ENCODE data around the gene MTX3.
A peak's percentile ranks its signal among the peaks of the same experiment; 100 is the strongest.

Gene MTX3

GRCh38 chr5:79947567-79947966 is 43.5 kb downstream of the MTX3 start:
- no peak for TF ChIP-seq JUND (IDR thresholded peaks at IDR 0.05; ENCODE audit: low read depth)
- no peak for DNase-seq (ENCODE audit: low read depth in 1 of 2, low spot score in 1 of 2)
- in situ Hi-C loops (cut with HindIII; ENCODE audit: low pct_unique_long_range_greater_than_20kb, low sequenced_read_pairs), result no loop called here

- DNase-seq (ENCODE audit: low read depth in 1 of 2, low spot score in 1 of 2), result peak in 1 of 2 experiments; percentile 6
- in situ Hi-C loops (cut with HindIII; ENCODE audit: low pct_unique_long_range_greater_than_20kb, low sequenced_read_pairs), result no loop called here
- no peak for TF ChIP-seq JUND (IDR thresholded peaks at IDR 0.05; ENCODE audit: low read depth)
These were observed 52.6 kb downstream of the MTX3 start for GRCh38 chr5:79938468-79938867.

- TF ChIP-seq JUND (IDR thresholded peaks at IDR 0.05; ENCODE audit: low read depth), result no peak
- in situ Hi-C loops (cut with HindIII; ENCODE audit: low pct_unique_long_range_greater_than_20kb, low sequenced_read_pairs), result no loop called here
- no peak for DNase-seq (ENCODE audit: low read depth in 1 of 2, low spot score in 1 of 2)
These were observed 54.3 kb downstream of the MTX3 start for GRCh38 chr5:79936646-79937216.

- in situ Hi-C loops (cut with HindIII; ENCODE audit: low pct_unique_long_range_greater_than_20kb, low sequenced_read_pairs), result no loop called here
- TF ChIP-seq JUND (IDR thresholded peaks at IDR 0.05; ENCODE audit: low read depth), result no peak
- DNase-seq (ENCODE audit: low read depth in 1 of 2, low spot score in 1 of 2), result no peak
These were observed 54.9 kb downstream of the MTX3 start for GRCh38 chr5:79936002-79936645.

- DNase-seq (ENCODE audit: low read depth in 1 of 2, low spot score in 1 of 2), result no peak
- in situ Hi-C loops (cut with HindIII; ENCODE audit: low pct_unique_long_range_greater_than_20kb, low sequenced_read_pairs), result no loop called here
- TF ChIP-seq JUND (IDR thresholded peaks at IDR 0.05; ENCODE audit: low read depth), result no peak
These were observed 56.4 kb downstream of the MTX3 start for GRCh38 chr5:79934681-79935080.

- no peak for TF ChIP-seq JUND (IDR thresholded peaks at IDR 0.05; ENCODE audit: low read depth)
- in situ Hi-C loops (cut with HindIII; ENCODE audit: low pct_unique_long_range_greater_than_20kb, low sequenced_read_pairs), result no loop called here
- DNase-seq (ENCODE audit: low read depth in 1 of 2, low spot score in 1 of 2), result no peak
These were observed 58.3 kb downstream of the MTX3 start for GRCh38 chr5:79932510-79933504.

- TF ChIP-seq JUND (IDR thresholded peaks at IDR 0.05; ENCODE audit: low read depth), result no peak
These were observed 59.2 kb downstream of the MTX3 start for GRCh38 chr5:79931866-79932265.

GRCh38 chr5:79931409-79931808 is 59.7 kb downstream of the MTX3 start:
- in situ Hi-C loops (cut with HindIII; ENCODE audit: low pct_unique_long_range_greater_than_20kb, low sequenced_read_pairs), result no loop called here
- DNase-seq (ENCODE audit: low read depth in 1 of 2, low spot score in 1 of 2), result no peak
- no peak for TF ChIP-seq JUND (IDR thresholded peaks at IDR 0.05; ENCODE audit: low read depth)

More at GRCh38 chr5:79931866-79932265, 59.2 kb downstream of the MTX3 start:
- no peak for DNase-seq (ENCODE audit: low read depth in 1 of 2, low spot score in 1 of 2)
- in situ Hi-C loops (cut with HindIII; ENCODE audit: low pct_unique_long_range_greater_than_20kb, low sequenced_read_pairs), result no loop called here

- TF ChIP-seq JUND (IDR thresholded peaks at IDR 0.05; ENCODE audit: low read depth), result no peak
- in situ Hi-C loops (cut with HindIII; ENCODE audit: low pct_unique_long_range_greater_than_20kb, low sequenced_read_pairs), result no loop called here
- DNase-seq (ENCODE audit: low read depth in 1 of 2, low spot score in 1 of 2), result no peak
These were observed 62.0 kb downstream of the MTX3 start for GRCh38 chr5:79929095-79929494.
